GM04504 (cell line): ENCODE measurements around the gene CRYBA2.

Source experiments
- DNase-seq: peaks from one replicate; pipeline ENCODE4 v3.0.0-alpha.2; 2012; ENCODE audit warnings: low read depth

CRYBA2 gene

GRCh38 chr2:218999021-218999880, 6.0 kb upstream of the CRYBA2 start:
- no peak for DNase-seq

- DNase-seq: no peak
Measured at GRCh38 chr2:218998414-218999002, 5.3 kb upstream of the CRYBA2 start.

DNA sequence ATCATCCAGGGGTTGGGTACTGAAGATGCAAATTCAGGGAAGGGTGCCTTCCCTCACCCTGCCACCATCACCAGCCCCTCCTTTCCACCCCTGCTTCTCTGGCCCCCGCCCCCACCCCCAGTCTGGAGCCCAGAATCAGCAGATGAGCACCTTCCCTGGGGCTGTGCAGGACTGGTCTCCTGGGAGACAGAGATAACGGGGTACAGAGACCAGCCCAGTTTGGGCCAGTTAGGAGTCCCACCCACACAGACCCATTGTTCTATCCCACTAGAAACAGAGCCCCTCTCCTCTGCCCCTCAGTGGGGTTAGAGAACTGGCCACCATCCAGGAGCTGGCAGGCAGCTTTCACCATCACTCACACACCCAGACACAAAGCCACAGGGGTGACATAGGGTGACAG, 4.5 kb upstream of the CRYBA2 start:
- no peak for DNase-seq

GRCh38 chr2:218996937-218997336, 3.7 kb upstream of the CRYBA2 start:
- no peak for DNase-seq

DNA sequence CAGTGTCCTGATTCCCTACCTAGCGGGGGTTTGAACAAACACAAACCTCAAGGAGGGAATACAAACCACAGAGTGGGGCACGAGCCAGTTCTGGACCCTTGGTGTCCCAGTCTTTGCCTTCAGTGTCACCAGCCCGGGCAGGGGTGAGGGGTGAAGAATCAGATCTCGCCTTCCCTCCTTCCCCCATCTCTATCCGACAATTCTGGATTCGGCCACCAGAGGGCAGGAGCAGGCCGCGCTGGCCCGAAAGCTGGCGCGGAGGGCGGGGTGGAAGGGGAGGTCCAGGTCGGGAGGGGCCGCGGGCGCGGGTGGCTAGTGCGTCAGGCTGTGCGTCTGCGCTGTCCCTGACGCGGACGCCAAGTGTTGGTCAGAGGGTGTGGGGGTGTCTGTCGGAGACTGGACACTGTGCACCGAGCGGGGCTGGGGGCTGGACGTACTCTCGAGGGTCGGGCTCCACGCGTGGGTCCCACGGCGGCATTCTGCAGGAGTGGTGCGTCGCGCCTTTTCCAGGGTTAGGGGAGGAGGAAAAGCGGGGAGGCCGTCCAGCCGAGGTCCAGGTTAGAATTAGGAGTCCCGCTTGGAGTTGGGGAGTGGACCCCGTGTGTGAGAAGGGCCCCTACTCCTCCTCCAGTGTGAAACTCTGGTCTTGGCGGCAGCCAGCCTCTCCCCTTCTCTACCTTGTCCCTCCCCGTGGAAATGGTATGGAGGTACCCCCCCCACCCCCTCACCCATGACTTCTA, 2.9 kb upstream of the CRYBA2 start:
- peak; percentile 40 for DNase-seq

GRCh38 chr2:218995561-218995960, 2.3 kb upstream of the CRYBA2 start:
- no peak for DNase-seq

- DNase-seq: no peak
Measured at GRCh38 chr2:218992703-218993344, 398 bp downstream of the CRYBA2 start.

DNA sequence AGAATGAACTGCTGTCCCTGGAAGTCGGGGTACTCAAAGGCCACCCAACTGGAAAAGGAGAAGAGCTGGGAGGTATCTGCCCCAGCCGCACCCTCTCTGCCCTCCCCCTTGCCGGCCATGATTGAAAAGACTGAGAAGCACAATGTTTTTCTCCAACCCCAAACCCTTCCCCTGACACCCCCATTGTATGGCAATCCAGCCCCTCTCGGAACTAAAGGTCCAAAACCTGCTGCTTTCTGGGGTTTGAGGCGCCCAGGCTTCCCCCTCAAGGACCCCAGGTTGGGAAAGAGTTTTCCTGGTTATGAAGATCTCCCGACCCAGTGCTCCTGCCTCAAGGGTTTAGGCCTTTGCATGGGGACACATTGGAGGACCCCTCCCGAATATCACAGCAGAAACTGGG, 1.0 kb downstream of the CRYBA2 start:
- no peak for DNase-seq

DNA sequence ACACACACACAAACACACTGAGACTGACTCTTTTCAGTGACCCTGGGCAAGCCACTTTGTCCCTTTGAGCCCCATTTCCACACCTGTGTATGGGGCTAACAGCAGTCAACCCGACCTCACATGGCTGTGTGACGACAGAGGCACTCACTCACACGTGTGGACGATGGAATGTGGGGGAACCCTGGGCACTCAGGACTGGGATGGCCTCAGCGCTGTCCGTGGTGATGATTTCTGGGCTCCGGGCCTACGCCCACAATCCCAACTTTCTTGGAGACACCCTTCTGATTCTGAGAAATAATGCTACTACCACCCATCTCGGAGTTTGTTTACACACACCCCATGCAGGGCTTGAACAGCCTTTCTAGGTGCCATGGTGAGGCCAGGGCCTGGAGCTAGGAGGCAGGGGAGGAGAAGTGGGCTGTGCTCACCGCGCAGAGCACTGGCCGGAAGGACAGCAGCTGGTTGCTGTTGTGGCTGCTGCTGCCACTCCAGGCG, 1.5 kb downstream of the CRYBA2 start:
- peak; percentile 9 for DNase-seq

- no peak for DNase-seq
Measured at GRCh38 chr2:218990612-218991011, 2.6 kb downstream of the CRYBA2 start.

DNA sequence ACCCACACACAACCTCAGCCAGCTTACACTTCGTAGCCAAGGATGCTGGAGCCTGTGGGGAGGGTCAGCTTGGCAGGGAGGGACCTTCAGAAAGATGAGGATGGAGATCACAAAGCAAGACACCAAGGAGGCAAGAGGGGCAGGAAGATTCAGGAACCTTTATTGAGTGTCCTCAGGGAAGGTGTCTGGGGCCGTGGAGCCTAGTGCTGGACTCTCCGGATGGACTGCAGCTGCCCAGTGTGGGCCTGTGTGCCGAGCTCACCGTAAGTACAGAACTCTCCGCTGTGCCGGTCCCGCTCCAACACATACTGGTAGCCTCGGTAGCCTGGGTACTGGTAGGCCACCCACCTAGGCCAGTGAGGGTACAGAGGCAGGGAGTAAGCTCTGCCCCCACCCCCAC, 3.2 kb downstream of the CRYBA2 start:
- DNase-seq: no peak

DNA sequence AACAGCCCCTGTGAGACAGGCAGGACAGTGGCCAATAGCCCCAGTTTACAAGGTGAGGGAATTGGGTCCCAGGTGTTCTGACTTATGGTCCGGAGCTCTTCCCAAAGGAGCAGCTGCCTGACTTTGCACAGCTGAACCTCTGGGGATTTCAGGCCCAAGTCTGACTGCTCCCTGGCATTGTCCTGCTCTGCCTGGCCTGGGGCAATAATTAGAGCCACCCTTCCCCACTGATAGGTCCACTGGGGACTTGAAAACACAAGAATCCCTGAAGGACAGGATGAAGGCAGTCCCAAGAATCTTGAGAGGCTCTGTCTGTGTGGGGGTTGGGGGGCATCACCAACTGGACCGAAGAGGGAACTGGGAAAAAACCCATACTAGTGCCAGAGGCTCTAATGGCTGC, 4.6 kb downstream of the CRYBA2 start:
- DNase-seq: no peak

DNA sequence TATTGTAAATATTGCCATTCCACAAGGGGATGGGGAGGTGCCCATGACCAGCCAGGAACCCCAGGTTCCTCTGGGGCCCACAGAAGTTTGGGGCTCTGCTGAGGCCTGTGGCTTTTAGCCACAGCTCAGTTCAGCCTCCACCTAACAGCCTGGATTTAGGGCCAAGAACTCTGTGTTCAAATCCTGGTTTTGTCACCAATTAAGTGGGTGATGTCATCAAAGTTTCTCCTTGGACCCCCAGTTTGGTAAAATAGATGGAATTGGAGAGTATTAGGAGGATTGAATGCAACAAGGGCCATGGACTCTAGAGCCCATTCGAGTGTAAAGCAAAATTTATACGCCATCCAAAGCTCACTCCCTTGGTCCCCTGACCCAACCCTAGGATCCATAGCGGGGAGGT, 5.1 kb downstream of the CRYBA2 start:
- DNase-seq: no peak

- no peak for DNase-seq
Measured at GRCh38 chr2:218986148-218986761, 7.0 kb downstream of the CRYBA2 start.

GRCh38 chr2:218985325-218986091, 7.7 kb downstream of the CRYBA2 start:
- DNase-seq: no peak

DNA sequence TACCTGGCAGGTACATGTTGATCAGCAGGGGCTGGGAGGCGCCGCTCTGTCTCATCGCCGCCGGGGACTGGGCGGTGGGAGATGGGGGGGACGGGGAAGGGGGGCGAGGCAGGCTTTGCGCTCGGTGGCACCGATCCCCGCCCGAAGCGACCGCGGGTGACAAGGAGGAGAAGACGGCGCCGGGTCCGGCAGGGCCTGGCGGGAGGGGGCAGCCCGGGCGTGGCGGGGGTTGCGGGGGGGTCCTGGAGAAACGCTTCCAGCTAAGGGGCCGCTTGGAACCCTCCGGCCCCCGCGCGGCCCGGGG, 8.2 kb downstream of the CRYBA2 start, which contains the start of gene FEV:
Gene FEV (minus strand): TSS at position 164 of the 304 bp plus-strand sequence. CDS start 109 bp downstream, at position 55.
- DNase-seq: no peak

DNA sequence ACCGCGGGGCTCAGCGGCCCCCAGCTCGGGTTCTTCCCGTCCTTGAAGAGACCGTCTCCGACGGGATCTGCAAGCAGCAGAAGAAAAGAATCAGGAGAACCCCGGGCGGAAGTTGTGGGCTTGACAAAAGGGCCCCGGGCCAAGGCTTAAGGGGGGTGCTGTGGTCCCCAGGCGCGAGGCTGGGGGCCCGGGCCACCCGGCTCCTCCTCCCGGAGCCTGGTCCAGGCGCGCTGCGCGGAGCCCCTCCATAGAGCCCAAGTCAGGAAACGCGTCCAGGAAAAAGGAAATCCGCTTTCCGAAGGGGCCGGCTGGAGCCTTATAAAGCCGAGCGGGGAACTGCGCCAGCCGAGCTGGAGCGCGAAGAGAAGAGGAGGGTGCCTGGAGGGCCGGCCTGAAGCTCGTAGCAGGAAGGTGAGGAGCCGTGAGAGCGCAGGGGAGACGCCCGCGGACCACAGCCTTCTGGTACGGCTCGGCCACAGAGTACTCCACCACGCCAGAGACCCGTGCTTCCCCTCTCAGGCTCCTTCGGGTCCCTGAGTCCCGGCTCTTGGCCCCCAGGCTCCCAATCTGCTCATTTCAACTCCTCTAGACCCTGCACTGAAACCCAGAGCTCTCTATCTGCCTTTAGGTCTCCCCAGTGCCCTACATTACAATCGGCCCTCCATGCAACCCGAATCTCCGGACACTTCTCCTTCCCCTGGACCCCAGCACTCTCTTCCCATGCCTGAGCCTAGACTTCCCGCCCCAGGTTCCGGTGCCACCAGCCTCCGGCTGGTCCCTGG, 8.8 kb downstream of the CRYBA2 start:
- no peak for DNase-seq

DNA sequence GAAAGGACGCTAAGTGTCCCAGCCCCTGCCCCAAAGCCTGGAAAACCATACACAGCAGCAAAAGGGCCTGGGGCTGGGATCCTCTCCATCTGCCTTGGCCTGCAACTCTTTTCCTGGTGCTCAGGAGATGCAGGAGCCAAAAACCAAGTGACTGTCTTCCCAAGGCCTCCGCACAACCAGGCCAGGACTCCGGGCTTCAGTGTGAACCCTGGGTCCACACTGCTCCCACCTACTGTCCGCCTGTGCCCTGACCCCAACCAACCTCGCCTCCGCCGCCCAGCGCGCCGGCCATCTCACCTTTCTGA, 9.3 kb downstream of the CRYBA2 start:
- no peak for DNase-seq

- DNase-seq: no peak
Measured at GRCh38 chr2:218983263-218983933, 9.8 kb downstream of the CRYBA2 start.
